HCT116 (cell line): ENCODE measurements around the gene FFAR4. TPM values are rescaled to one million over a fixed set of nuclear protein-coding genes. Genes with fewer than 3 reads are reported as not detected.

Source experiments
- ATAC-seq: fragments of 200-7000 bp; cut with Tn5 transposase; 2 replicates; pipeline ENCODE4 v1.9.1; 2020; ENCODE audit warnings: mild to moderate bottlenecking, moderate library complexity
- BruUV-seq: library from RNA; stranded (reverse); fragments of 400-500 nt; replicated peaks from 2 replicates; lab custom pipeline; 2021; lab: Mats Ljungman, UMichigan
- CTCF ChIA-PET: fragments of 300-600 bp; sonication (Branson Sonifier 250); formaldehyde crosslinking; loops from one replicate; lab custom pipeline; 2021; ENCODE audit warnings: antibody characterized with exemption; lab: Charles Lee
- POLR2A ChIA-PET: fragments of 300-600, 350-600 bp; sonication (Branson Sonifier 250); formaldehyde crosslinking; loops from one replicate; lab custom pipeline; 2021; ENCODE audit warnings: antibody characterized with exemption; lab: Charles Lee
- RAD21 ChIA-PET, 2 experiments: fragments of 300-600 bp; sonication (Branson Sonifier 250); formaldehyde crosslinking; loops; one replicate each; lab custom pipeline; 2023; ENCODE audit warnings: low total read pairs in 2 of 2; ENCODE audit not compliant: uncharacterized antibody in 2 of 2, unreplicated experiment in 2 of 2, low non-redundant PET in 1 of 2; lab: Charles Lee
- DNase-seq: peaks from one replicate; pipeline ENCODE4 v3.0.0-alpha.2; 2010; ENCODE audit warnings: low read depth, low spot score
- H2AFZ ChIP-seq: fragments of 200-600 bp; shearing (Covaris generic), sonication (generic); 2 replicates; pipeline ENCODE4 v1.6.1; 2017; ENCODE audit warnings: low read depth, mixed run types, mixed read lengths, antibody characterized with exemption, low read length; ENCODE audit not compliant: poor library complexity, severe bottlenecking
- H3K27ac ChIP-seq: 2 replicates; pipeline ENCODE4 v1.5.1; 2012; ENCODE audit warnings: low read depth, low read length
- H3K27me3 ChIP-seq: fragments of 200-600 bp; sonication (generic); 2 replicates; pipeline ENCODE4 v1.6.1; 2016; ENCODE audit warnings: mixed run types, low read length, mixed read lengths; ENCODE audit not compliant: insufficient read depth
- H3K36me3 ChIP-seq, 2 experiments: fragments of 200-500 bp in 1 of 2; fragments of 200-600 bp in 1 of 2; sonication (Bioruptor generic) in 1 of 2; sonication (generic) in 1 of 2; 2 replicates each; pipeline versions ENCODE4 v1.5.1 to v1.6.1; 2014 to 2016; ENCODE audit warnings: low read length in 2 of 2, inconsistent platforms in 1 of 2, mixed read lengths in 1 of 2, mixed run types in 1 of 2; ENCODE audit not compliant: insufficient read depth in 2 of 2, control insufficient read depth in 1 of 2
- H3K4me1 ChIP-seq, 2 experiments: fragments of 200-600 bp in 1 of 2; sonication (generic) in 1 of 2; 2 replicates each; pipeline versions ENCODE4 v1.5.1 to v1.6.1; 2012 to 2017; ENCODE audit warnings: low read length in 2 of 2, inconsistent platforms in 1 of 2, mild to moderate bottlenecking in 1 of 2, mixed read lengths in 1 of 2, mixed run types in 1 of 2, moderate library complexity in 1 of 2; ENCODE audit not compliant: insufficient read depth in 2 of 2, control insufficient read depth in 1 of 2
- H3K4me2 ChIP-seq: fragments of 200-600 bp; sonication (generic); 2 replicates; pipeline ENCODE4 v1.6.1; 2017; ENCODE audit warnings: mixed run types, low read length, mixed read lengths
- H3K4me3 ChIP-seq, 2 experiments: fragments of 200-600 bp in 1 of 2; sonication (generic) in 1 of 2; replicated peaks in 1 of 2; 2 replicates each; pipeline ENCODE4 v1.5.1; 2011 to 2016; ENCODE audit warnings: low read length in 2 of 2, control low read depth in 1 of 2, low read depth in 1 of 2, mild to moderate bottlenecking in 1 of 2, mixed read lengths in 1 of 2, mixed run types in 1 of 2
- H3K79me2 ChIP-seq: fragments of 200-600 bp; sonication (generic); 2 replicates; pipeline ENCODE4 v1.6.1; 2017; ENCODE audit warnings: mild to moderate bottlenecking, mixed run types, low read length, moderate library complexity, mixed read lengths; ENCODE audit not compliant: insufficient read depth
- H3K9ac ChIP-seq: fragments of 200-600 bp; sonication (generic); 2 replicates; pipeline ENCODE4 v1.6.1; 2016; ENCODE audit warnings: low read length, mixed read lengths
- H3K9me2 ChIP-seq: fragments of 200-600 bp; sonication (generic), shearing (Covaris generic); 2 replicates; pipeline ENCODE4 v1.6.1; 2017; ENCODE audit warnings: mixed run types, mild to moderate bottlenecking, moderate library complexity; ENCODE audit not compliant: insufficient read depth
- H3K9me3 ChIP-seq, 2 experiments: fragments of 200-500 bp in 1 of 2; fragments of 200-600 bp in 1 of 2; sonication (Bioruptor generic) in 1 of 2; sonication (generic) in 1 of 2; 2 replicates each; pipeline ENCODE4 v1.6.1; 2014 to 2017; ENCODE audit warnings: low read length in 2 of 2, mixed read lengths in 2 of 2, inconsistent platforms in 1 of 2, low read depth in 1 of 2, mild to moderate bottlenecking in 1 of 2, mixed run types in 1 of 2, moderate library complexity in 1 of 2; ENCODE audit not compliant: control insufficient read depth in 1 of 2, insufficient read depth in 1 of 2
- H4K20me1 ChIP-seq: fragments of 200-600 bp; sonication (generic), shearing (Covaris generic); 2 replicates; pipeline ENCODE4 v1.6.1; 2017; ENCODE audit warnings: mixed run types, mild to moderate bottlenecking, moderate library complexity; ENCODE audit not compliant: insufficient read depth
- FOSL1 ChIP-seq: IDR thresholded peaks from 2 replicates; pipeline ENCODE4 v1.6.1; 2012; ENCODE audit warnings: low read depth
- JUND ChIP-seq: IDR thresholded peaks from 2 replicates; pipeline ENCODE4 v1.6.1; 2012
- MAX ChIP-seq: IDR thresholded peaks from 2 replicates; pipeline ENCODE4 v1.6.1; 2012
- SIN3A ChIP-seq: IDR thresholded peaks from 2 replicates; pipeline ENCODE4 v1.6.1; 2012; ENCODE audit warnings: low read depth
- SP1 ChIP-seq: IDR thresholded peaks from 2 replicates; pipeline ENCODE4 v1.6.1; 2012; ENCODE audit warnings: low read depth
- SRF ChIP-seq: IDR thresholded peaks from 2 replicates; pipeline ENCODE4 v1.6.1; 2012; ENCODE audit warnings: low read depth
- YY1 ChIP-seq: IDR thresholded peaks from 2 replicates; pipeline ENCODE4 v1.6.1; 2011; ENCODE audit warnings: low read length, low read depth, moderate library complexity, mild to moderate bottlenecking; ENCODE audit not compliant: insufficient replicate concordance; ENCODE audit errors: extremely low read depth
- ZBTB33 ChIP-seq: IDR thresholded peaks from 2 replicates; pipeline ENCODE4 v1.6.1; 2011; ENCODE audit warnings: mild to moderate bottlenecking, low read length, moderate library complexity; ENCODE audit not compliant: insufficient replicate concordance; ENCODE audit errors: extremely low read depth
- ZNF274 ChIP-seq: fragments of 200-500 bp; sonication (Bioruptor generic); IDR thresholded peaks from 2 replicates; pipeline ENCODE4 v1.6.1; 2014; ENCODE audit warnings: mild to moderate bottlenecking, low read depth, low read length, inconsistent platforms
- intact Hi-C: fragments of 100-400 bp; cut with micrococcal nuclease; formaldehyde crosslinking; loops from 2 replicates; pipeline ENCODE4 v1.10.0; 2022
- total RNA-seq: library from RNA; stranded (reverse); gene quantifications from one replicate; pipeline ENCODE4 v1.2.1, GENCODE V29; 2021; ENCODE audit not compliant: unreplicated experiment

The FFAR4 gene
- total RNA-seq, 1 experiment from 2014 or later, result not detected

- H3K79me2 ChIP-seq, result no peaks in the 10 kb centered on the region
- ATAC-seq (no peak), DNase-seq (no peak)
- no peak overlapping the region for H3K27ac ChIP-seq
- no peak overlapping the region for H3K9ac ChIP-seq
- H3K27me3 ChIP-seq, result no peaks in the 10 kb centered on the region
- ChIA-PET RAD21 (no interaction called here), POLR2A (no interaction called here), CTCF (no interaction called here)
- H3K4me2 ChIP-seq, result no peak overlapping the region
- no peak overlapping the region for H3K4me3 ChIP-seq
- H3K9me2 ChIP-seq, result no peaks in the 10 kb centered on the region
- H3K36me3 ChIP-seq, result no peaks in the 10 kb centered on the region
- H2AFZ ChIP-seq, result no peak overlapping the region
- TF ChIP-seq MAX (no peak), ZNF274 (no peak), YY1 (no peak), SRF (no peak), ZBTB33 (no peak), FOSL1 (no peak), SIN3A (no peak), SP1 (no peak), JUND (no peak)
- H4K20me1 ChIP-seq, result no peaks in the 10 kb centered on the region
- H3K4me1 ChIP-seq, result no peaks in the 10 kb centered on the region
- BruUV-seq, result no TSS peak
- H3K9me3 ChIP-seq, result no peaks in the 10 kb centered on the region
- intact Hi-C loops, result no loop called here
These were observed 23.4 kb downstream of the FFAR4 start for GRCh38 chr10:93589648-93590562.
